SU-DHL-6 (cell line): ENCODE data around the gene RAB27B.

Experiments
- H2AFZ ChIP-seq: fragments of 200-600 bp; sonication (generic); 2 replicates; pipeline ENCODE4 v1.6.1; 2014; ENCODE audit warnings: low read depth, mild to moderate bottlenecking, moderate library complexity, mixed read lengths, antibody characterized with exemption, low read length; ENCODE audit not compliant: severe bottlenecking
- H3F3A ChIP-seq: fragments of 200-600 bp; shearing (Covaris generic); 2 replicates; pipeline ENCODE4 v1.6.0; 2016; ENCODE audit warnings: antibody characterized with exemption, mild to moderate bottlenecking; ENCODE audit not compliant: insufficient read depth
- H3K27ac ChIP-seq: fragments of 200-600 bp; sonication (generic); 2 replicates; pipeline ENCODE4 v1.5.1; 2016; ENCODE audit warnings: low read depth, mild to moderate bottlenecking, low read length, moderate library complexity, mixed read lengths
- H3K27me3 ChIP-seq: fragments of 200-600 bp; sonication (generic), shearing (Covaris generic); 2 replicates; pipeline ENCODE4 v1.6.0; 2014; ENCODE audit warnings: mild to moderate bottlenecking, low read length
- H3K36me3 ChIP-seq: fragments of 200-600 bp; sonication (generic); 2 replicates; pipeline ENCODE4 v1.6.1; 2014; ENCODE audit warnings: mild to moderate bottlenecking, low read length, mixed read lengths
- H3K4me2 ChIP-seq: fragments of 300-600, 200-600 bp; shearing (Covaris generic), sonication (generic); 2 replicates; pipeline ENCODE4 v1.6.0; 2014; ENCODE audit warnings: low read length, low read depth, mild to moderate bottlenecking; ENCODE audit not compliant: poor library complexity, severe bottlenecking
- H3K4me3 ChIP-seq: fragments of 200-600 bp; sonication (generic); 2 replicates; pipeline ENCODE4 v1.5.1; 2014; ENCODE audit warnings: antibody characterized with exemption, low read length, mild to moderate bottlenecking, mixed read lengths; ENCODE audit not compliant: insufficient read depth, poor library complexity, severe bottlenecking
- H3K79me2 ChIP-seq: fragments of 200-600 bp; sonication (generic); 2 replicates; pipeline ENCODE4 v1.6.1; 2014; ENCODE audit warnings: mild to moderate bottlenecking, low read length, moderate library complexity; ENCODE audit not compliant: insufficient read depth
- H3K9ac ChIP-seq: fragments of 200-600 bp; sonication (generic); 2 replicates; pipeline ENCODE4 v1.7.0; 2014; ENCODE audit warnings: mild to moderate bottlenecking, low read length
- H3K9me2 ChIP-seq: fragments of 200-600 bp; sonication (generic); replicated peaks from 2 replicates; pipeline ENCODE4 v1.6.1; 2014; ENCODE audit warnings: low read length; ENCODE audit not compliant: insufficient read depth
- H3K9me3 ChIP-seq: fragments of 200-600 bp; sonication (generic); 2 replicates; pipeline ENCODE4 v1.6.1; 2014; ENCODE audit warnings: low read length, mixed read lengths; ENCODE audit not compliant: insufficient read depth
- H4K20me1 ChIP-seq: fragments of 200-600 bp; sonication (generic); 2 replicates; pipeline ENCODE4 v1.6.1; 2014; ENCODE audit warnings: low read depth, mild to moderate bottlenecking, antibody characterized with exemption, low read length, moderate library complexity, mixed read lengths
- EZH2phosphoT487 ChIP-seq: fragments of 200-600 bp; sonication (generic), shearing (Covaris generic); conservative IDR thresholded peaks from 2 replicates; pipeline ENCODE4 v1.6.1; 2018; ENCODE audit warnings: mild to moderate bottlenecking, antibody characterized with exemption, low read length, moderate library complexity, mixed read lengths
- TF ChIP-seq, protein P1 (sequence below): fragments of 200-600 bp; sonication (generic); IDR thresholded peaks from one replicate; pipeline ENCODE4 v1.5.1; 2017; ENCODE audit warnings: antibody characterized with exemption, mild to moderate bottlenecking, low read length, moderate library complexity; ENCODE audit not compliant: insufficient read depth, poor library complexity, severe bottlenecking

The RAB27B gene

DNA sequence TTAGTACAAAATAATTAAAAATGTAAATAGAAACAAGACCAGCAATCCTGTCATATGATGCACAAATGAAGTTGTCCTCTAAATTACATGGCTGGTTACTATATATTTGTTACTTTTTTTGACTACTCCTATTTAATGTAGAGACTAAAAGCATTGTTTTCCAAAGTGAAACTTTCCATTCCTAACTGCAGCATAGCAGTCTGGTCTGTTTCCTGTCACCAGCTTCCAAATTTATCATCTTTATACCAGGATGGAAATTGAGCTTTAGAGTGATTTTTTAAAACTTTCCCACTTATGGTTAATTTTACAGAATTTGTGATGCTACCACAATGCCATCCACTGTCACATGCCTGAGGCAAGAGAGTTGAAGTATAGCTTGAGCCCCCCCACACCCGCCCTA lies 33.5 kb upstream of the RAB27B start:
- H3K27me3 ChIP-seq, result no peaks in the 10 kb centered on the region

DNA sequence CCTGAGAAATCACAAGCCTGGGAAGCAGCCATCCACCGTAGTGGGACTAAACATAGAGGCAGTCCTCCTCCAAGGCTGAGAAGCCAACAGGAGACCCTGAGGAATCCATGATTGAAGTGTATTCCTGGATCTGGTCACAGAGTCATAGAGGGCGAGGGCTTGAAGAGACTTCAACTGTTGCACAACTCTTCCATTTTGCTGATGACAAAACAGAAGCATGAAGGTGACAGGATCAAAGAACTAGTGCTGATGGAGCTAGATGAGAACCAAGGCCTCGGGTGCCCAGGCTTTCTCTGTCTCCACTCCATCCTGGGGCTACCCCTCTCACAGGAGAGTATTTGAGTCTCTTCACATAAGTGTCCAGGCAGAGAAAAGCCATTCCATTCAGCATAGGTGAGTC lies 30.1 kb upstream of the RAB27B start:
- H3K9me3 ChIP-seq, result no peaks in the 10 kb centered on the region
- H3K27ac ChIP-seq, result no peak overlapping the region
- TF ChIP-seq EZH2phosphoT487, result no peak
- TF ChIP-seq, protein P1, sequence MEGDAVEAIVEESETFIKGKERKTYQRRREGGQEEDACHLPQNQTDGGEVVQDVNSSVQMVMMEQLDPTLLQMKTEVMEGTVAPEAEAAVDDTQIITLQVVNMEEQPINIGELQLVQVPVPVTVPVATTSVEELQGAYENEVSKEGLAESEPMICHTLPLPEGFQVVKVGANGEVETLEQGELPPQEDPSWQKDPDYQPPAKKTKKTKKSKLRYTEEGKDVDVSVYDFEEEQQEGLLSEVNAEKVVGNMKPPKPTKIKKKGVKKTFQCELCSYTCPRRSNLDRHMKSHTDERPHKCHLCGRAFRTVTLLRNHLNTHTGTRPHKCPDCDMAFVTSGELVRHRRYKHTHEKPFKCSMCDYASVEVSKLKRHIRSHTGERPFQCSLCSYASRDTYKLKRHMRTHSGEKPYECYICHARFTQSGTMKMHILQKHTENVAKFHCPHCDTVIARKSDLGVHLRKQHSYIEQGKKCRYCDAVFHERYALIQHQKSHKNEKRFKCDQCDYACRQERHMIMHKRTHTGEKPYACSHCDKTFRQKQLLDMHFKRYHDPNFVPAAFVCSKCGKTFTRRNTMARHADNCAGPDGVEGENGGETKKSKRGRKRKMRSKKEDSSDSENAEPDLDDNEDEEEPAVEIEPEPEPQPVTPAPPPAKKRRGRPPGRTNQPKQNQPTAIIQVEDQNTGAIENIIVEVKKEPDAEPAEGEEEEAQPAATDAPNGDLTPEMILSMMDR, result no peak
- H2AFZ ChIP-seq, result no peak overlapping the region
- no peaks in the 10 kb centered on the region for H3K79me2 ChIP-seq
- H3F3A ChIP-seq, result no peaks in the 10 kb centered on the region
- H3K9me2 ChIP-seq, result no peaks in the 10 kb centered on the region
- no peak overlapping the region for H3K4me2 ChIP-seq
- H3K27me3 ChIP-seq, result no peaks in the 10 kb centered on the region
- H3K9ac ChIP-seq, result no peak overlapping the region
- H3K4me3 ChIP-seq, result no peak overlapping the region
- no peaks in the 10 kb centered on the region for H3K36me3 ChIP-seq
- H4K20me1 ChIP-seq, result no peaks in the 10 kb centered on the region

More for the DNA sequence above, 33.5 kb upstream of the RAB27B start:
- Histone ChIP-seq H3K9ac (no peak overlapping the region), H3K27ac (no peak overlapping the region), H3K4me3 (no peak overlapping the region), H2AFZ (no peak overlapping the region), H3K4me2 (no peak overlapping the region), H3F3A (no peaks in the 10 kb centered on the region), H3K9me3 (no peaks in the 10 kb centered on the region), H3K9me2 (no peaks in the 10 kb centered on the region), H3K36me3 (no peaks in the 10 kb centered on the region), H4K20me1 (no peaks in the 10 kb centered on the region), H3K79me2 (no peaks in the 10 kb centered on the region)
- TF ChIP-seq, protein P1, result no peak
- no peak for TF ChIP-seq EZH2phosphoT487

- H3K9me3 ChIP-seq, result no peaks in the 10 kb centered on the region
- TF ChIP-seq, protein P1, result no peak
- no peak for TF ChIP-seq EZH2phosphoT487
- H3K27ac ChIP-seq, result no peak overlapping the region
These were observed 26.9 kb upstream of the RAB27B start for GRCh38 chr18:54801374-54801773.

GRCh38 chr18:54802178-54802577 lies 26.1 kb upstream of the RAB27B start:
- Histone ChIP-seq H3K27ac (no peak overlapping the region), H3F3A (no peaks in the 10 kb centered on the region), H3K9me3 (no peaks in the 10 kb centered on the region), H3K9me2 (no peaks in the 10 kb centered on the region), H3K9ac (no peak overlapping the region), H2AFZ (no peak overlapping the region), H3K4me2 (no peak overlapping the region), H3K79me2 (no peaks in the 10 kb centered on the region), H3K27me3 (no peaks in the 10 kb centered on the region), H4K20me1 (no peaks in the 10 kb centered on the region), H3K36me3 (no peaks in the 10 kb centered on the region), H3K4me3 (no peak overlapping the region)
- TF ChIP-seq, protein P1, result no peak
- TF ChIP-seq EZH2phosphoT487, result no peak

More at GRCh38 chr18:54801374-54801773, 26.9 kb upstream of the RAB27B start:
- no peaks in the 10 kb centered on the region for H3K9me2 ChIP-seq
- H3K4me3 ChIP-seq, result no peak overlapping the region
- no peaks in the 10 kb centered on the region for H3K79me2 ChIP-seq
- no peak overlapping the region for H2AFZ ChIP-seq
- no peaks in the 10 kb centered on the region for H3K27me3 ChIP-seq
- no peak overlapping the region for H3K9ac ChIP-seq
- H3K36me3 ChIP-seq, result no peaks in the 10 kb centered on the region
- H4K20me1 ChIP-seq, result no peaks in the 10 kb centered on the region
- no peak overlapping the region for H3K4me2 ChIP-seq
- H3F3A ChIP-seq, result no peaks in the 10 kb centered on the region
